LoVo (cell line): ENCODE data around the gene PPP2R5B.

Source experiments
- DNase-seq: peaks from one replicate; pipeline ENCODE4 v3.0.0-alpha.2; 2016; ENCODE audit warnings: low spot score

The PPP2R5B gene

DNA sequence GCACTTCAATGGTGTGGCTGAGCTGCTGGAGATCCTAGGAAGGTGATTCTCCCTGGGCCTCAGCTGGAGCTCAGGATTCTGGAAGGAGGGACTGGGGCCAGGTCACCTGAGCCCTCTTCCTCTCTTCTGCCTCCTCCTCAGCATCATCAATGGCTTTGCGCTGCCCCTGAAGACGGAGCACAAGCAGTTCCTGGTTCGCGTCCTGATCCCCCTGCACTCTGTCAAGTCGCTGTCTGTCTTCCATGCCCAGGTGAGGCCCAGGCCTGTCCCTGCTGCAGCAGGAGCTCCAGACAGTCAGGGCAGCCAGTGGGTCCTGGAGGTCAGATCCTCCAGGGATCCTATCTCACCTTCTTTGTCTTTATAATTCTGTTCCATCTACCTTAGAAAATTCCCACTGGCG lies 5.9 kb downstream of the PPP2R5B start:
- no peak for DNase-seq

GRCh38 chr11:64931290-64931689 lies 6.8 kb downstream of the PPP2R5B start:
- no peak for DNase-seq

GRCh38 chr11:64932324-64932723 lies 7.8 kb downstream of the PPP2R5B start:
- no peak for DNase-seq

DNA sequence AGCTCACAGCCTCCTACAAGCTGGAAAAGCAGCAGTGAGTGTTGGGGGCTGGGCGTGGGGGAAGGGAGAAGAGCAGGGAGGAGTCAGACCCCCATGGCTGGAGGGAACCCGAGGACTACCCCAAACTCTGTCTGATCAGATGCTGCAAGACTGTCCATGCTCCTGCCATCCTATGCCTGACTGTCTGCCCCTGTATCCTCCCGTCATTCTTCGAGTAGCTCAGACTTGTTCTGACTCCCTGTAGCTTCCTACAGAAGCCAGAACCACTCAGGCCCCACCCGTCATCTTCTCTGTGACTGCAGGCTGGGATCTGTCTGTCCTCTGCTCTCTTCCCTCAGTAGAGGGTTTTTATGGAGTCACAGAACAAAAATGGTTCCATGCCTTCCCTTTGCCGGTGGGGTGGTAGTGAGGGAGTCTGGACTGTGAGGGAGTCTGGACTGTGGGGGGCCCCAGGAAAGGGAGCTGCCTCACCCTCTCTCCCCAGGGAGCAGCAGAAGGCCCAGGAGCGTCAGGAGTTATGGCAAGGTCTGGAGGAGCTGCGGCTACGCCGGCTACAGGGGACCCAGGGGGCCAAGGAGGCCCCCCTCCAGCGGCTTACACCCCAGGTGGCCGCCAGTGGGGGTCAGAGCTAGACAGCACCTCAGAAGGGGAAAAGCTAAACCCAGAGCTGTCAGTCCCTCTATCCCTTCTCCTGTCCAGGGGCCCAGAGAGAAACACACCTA lies 8.9 kb downstream of the PPP2R5B start:
- no peak for DNase-seq

- DNase-seq: no peak
Measured at GRCh38 chr11:64933935-64934681, 9.6 kb downstream of the PPP2R5B start.

DNA sequence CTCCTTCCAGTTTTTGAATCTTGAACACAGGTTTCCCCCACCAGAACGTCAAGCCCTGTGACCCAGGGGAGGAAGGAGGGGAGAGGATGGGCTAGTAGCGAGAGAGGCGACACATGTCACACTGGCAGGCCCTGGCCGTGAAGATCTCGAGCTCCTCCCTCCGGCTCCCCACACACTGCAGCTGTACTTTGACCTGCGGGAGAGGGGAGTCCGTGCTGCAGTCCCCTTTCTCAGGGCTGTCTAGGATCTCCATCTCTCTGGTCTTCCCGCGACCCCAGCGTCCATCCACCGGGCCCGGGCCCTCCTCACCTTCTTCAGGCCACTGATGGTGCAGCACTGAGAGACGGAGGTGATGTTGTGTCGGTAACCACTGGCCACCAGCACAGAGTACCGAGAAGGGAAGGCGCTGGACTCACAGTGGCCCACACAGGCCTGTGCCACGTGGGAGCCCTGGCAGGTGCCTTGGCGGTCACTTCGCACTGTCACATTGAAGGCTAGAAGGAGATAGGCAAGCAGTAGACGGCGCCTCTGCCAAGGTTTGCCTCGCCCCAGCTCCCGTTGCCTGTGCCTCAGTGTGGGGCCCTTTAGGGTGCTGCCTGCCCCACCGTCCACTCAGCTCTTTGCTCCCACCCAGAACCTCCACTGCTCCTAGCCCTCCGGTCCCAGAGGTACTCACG lies 10.3 kb downstream of the PPP2R5B start:
- no peak for DNase-seq

- no peak for DNase-seq
Measured at GRCh38 chr11:64935359-64936081, 11.0 kb downstream of the PPP2R5B start, which contains the start of gene GPHA2. Gene GPHA2, minus strand, starts transcription at chr11:64935893. Its CDS starts 433 bp downstream, at chr11:64935460.

DNA sequence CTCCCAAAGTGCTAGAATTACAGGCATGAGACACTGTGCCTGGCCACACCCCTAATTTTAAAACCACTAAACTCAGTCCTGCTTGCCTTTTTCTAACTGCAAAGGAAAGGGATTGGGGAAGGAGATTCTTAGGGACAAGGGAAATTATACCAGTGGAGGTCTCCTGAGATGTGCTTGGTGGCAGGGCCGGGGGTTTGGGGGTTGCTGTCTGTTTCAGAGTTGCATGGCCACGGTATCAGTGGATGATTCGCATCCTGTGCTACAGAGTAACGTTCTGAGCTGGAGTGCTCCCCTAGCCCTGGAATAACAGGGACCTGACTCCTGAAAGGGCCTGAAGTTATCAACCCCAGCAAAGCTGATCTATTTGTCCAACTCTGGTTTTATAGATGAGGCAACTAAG lies 12.1 kb downstream of the PPP2R5B start:
- DNase-seq: no peak

DNA sequence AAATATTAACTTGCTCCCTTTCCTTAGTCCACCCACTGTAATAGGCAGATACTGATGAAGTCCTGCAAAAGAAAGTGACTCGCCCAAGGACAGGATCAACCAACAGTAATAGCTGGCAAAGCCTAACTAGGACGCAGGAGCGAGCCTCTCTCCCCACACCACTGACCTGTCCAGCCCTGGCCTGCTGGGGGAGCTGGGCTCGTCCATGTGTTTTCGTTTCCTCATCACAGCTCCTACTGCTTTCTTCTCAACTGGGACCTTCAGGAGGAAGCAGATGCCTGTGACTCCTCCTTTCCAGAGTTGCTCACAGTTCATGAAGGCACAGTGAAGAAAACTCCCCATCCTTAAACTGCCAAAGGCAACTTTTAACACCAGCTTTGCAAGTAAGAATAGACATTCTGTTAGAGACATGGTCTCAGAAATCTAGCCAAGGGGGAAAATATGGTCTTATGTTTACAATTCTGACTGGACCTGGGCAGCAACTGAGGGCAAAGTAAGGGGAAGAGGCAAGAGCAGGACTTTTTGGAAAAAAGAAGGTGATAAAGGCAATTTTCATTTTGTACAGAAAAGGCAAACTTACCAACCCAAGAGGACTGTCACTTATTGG lies 22.8 kb downstream of the PPP2R5B start:
- no peak for DNase-seq

GRCh38 chr11:64951529-64951928 lies 27.0 kb downstream of the PPP2R5B start:
- DNase-seq: no peak

GRCh38 chr11:64954201-64954600 lies 29.7 kb downstream of the PPP2R5B start:
- no peak for DNase-seq

DNA sequence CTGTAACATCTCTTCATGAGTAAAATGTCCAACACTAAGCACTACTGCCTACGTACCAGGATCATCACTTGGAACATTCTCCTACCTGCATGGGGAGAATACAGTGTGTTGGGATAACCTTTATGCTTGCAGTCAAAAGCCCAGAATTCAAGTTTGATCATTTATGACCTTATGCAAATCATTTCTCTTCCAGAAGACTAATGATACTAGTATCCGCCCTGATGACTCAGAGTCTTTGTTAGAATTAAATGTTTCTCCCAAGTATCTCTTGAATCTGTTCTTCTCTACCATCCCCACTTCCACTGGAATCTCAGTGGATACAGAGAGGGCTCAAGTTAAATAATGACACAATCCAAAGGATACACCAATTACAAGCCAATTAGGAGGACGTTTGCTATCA lies 35.0 kb downstream of the PPP2R5B start:
- DNase-seq: no peak

- DNase-seq: no peak
Measured at GRCh38 chr11:64960719-64961118, 36.2 kb downstream of the PPP2R5B start.

GRCh38 chr11:64963072-64963631 lies 38.7 kb downstream of the PPP2R5B start:
- DNase-seq: no peak

DNA sequence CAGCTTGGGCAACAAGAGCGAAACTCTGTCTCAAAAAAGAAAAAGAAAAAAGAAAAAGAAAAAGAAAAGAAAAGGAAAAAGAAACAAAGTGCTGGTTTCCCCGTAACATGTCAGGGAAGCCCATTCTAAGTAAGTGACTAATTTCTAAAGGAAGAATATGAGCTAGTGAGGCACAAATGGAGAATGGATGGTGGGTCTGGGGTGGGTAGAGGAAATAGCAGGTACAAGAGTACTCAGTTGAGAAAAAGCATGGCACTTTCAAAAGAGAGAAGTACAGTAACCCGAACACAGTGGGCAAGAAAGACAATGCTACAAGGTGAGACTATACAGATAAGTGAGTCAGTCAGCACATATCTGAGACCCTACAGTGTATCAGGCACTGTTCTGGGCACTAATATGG lies 42.9 kb downstream of the PPP2R5B start:
- DNase-seq: no peak

- peak; percentile 27 for DNase-seq
Measured at GRCh38 chr11:64969209-64969608, 44.7 kb downstream of the PPP2R5B start.

DNA sequence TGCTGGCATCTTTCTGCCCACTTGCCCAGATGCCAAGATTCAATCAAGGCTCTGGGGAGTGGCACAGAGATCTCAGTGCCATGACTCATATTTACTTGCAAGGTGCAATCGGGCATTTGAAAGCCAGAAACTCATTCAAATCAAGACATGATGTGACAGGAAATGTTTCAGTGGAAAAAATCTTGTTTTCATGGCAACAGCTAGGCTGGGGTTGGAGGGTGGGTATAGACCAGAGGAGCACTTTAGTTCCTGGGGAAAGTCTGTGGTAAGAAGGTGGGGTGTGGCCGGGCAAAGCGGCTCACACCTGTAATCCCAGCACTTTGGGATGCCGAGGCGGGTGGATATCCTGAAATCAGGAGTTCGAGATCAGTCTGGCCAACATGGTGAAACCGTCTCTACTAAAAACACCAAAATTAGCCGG lies 46.3 kb downstream of the PPP2R5B start:
- peak; percentile 50 for DNase-seq

DNA sequence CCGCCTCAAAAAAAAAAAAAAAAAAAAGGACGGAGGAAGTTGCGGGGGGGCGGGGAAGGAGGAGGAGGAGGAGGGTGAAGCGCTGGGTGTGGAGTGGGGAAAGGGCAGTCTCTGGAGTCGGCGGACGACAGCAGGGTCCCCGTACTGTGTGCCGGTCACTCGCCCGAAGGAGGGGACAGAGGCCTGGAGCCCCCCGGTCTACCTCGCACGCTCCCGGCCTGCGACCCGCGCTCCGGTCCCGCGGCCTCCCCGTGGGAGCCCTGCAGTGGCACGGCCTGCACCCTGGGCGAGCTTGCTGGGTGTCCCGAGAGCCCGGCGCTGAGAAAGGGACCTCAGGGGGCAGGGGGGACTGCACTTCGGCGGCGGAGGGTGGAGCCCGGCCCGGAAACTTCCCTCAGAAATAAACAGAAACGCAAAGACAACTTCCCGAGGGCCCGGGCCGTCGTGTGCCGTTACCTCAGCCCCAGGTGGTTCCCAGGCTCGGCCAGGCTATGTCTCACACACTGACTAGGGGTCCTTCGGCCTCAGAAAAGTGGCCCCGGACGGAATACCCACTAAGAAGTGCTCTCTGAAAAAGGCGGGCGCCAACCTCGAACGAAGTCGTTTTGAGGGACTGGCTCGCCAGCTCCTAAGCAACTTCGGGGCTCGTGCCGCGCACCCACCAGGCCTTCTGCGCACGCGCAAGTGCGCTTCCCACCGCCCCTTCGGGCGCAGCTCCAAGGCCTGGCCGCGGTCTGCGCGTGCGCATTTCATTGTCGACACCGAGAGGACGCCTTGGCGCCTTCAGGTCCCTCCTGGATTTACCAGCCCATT lies 47.1 kb downstream of the PPP2R5B start, which contains the start of gene MAJIN:
TSS of gene MAJIN (minus strand) at position 688 of the 813 bp plus-strand sequence. CDS start 12,703 bp downstream, outside the sequence.
- DNase-seq: no peak

DNA sequence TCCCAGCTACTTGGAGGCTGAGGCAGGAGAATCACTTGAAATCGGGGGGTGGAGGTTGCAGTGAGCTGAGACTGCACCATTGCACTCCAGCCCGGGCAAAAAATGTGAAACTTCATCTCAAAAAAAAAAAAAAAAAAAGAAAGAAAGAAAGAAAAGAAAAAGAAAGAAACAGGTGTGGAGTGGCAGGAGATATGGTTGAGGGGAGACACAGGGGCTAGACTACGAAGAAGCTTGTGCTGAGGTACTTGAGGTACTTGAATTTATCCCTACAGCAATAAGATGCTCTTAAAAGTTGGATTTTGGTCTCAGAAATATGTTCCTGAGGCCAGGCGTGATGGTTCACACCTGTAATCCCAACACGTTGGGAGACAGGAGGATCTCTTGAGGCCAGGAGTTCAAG lies 49.6 kb downstream of the PPP2R5B start:
- DNase-seq: no peak

DNA sequence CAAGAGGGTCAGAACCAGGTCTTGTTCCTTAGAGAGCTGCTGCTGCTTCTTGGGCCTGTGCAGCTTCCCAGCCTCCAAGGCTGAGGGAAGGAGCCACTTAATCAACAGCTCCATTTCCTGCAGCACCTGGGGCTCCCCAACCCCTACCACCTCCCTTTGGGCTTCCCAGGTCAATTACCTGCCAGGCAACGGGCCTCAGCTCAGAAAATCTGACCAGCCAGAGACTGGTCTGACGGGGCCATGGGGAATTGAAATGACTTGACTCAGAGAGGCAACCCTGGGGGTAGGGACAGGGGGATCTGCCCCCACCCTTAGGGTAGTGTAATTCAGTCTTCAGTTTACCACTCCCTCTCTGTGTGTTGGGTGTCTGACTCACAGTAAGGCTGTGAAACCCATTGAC lies 52.2 kb downstream of the PPP2R5B start:
- DNase-seq: no peak
